HG02970 (cell line): ENCODE measurements around the gene BSN.

Experiments used
- ATAC-seq: cut with Tn5 transposase; IDR thresholded peaks from one replicate; pipeline ENCODE4 v1.9.1; 2021; ENCODE audit warnings: mild to moderate bottlenecking, moderate library complexity, moderate number of reproducible peaks; ENCODE audit not compliant: unreplicated experiment, low FRiP score

BSN gene

GRCh38 chr3:49711489-49711888, 157.2 kb downstream of the BSN start:
- no peak for ATAC-seq

DNA sequence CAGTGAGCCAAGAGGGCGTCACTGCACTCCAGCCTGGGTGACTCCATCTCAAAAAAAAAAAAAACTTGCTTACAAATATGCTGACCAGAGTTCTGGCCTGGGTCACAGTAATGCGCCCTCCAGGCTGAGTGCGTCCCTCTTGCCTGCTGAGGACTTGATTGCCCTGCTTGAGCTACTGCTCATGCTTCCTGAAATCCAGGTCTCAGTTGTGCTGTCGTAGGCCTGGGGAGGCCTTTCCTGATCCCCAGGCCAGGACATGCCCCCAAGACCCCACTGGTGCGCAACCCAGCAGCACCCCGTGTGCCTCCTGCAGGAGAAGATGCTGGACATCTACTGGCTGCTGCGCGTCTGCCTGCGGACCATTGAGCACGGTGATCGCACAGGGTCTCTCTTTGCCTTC, 157.9 kb downstream of the BSN start:
- no peak for ATAC-seq

- ATAC-seq = no peak
Observed at GRCh38 chr3:49712631-49713317, 158.5 kb downstream of the BSN start.

DNA sequence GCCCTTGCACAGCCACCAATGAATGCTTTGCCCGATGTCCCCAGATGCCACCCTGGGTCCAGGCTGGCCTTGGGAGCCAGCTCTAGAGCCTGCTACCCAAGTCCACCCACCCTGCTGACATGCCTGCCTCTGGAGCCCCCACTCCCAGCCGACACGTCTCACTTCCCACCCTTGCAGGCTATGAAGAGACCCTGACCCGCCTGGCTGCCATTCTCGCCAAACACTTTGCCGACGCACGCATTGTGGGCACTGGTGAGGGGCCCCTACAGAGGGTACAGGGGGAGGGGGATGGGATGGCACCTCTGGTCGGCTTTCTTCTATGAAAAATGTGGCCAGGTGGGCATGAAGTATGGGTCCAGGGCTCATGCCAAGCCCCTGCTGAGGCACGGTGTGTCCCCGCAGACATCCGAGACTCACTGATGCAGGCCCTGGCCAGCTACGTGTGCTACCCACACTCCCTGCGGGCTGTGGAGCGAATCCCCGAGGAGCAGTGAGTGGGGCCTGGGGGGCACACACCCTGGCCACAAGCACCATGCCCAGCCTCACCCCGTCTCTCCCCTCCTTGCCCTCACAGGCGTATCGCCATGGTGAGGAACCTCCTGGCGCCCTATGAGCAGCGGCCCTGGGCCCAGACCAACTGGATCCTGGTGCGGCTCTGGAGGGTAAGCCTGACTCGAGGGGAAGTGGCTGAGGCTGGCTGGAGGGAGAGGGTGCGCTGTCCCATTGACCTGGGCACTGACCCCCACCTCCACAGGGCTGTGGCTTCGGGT, 159.2 kb downstream of the BSN start:
- no peak for ATAC-seq

DNA sequence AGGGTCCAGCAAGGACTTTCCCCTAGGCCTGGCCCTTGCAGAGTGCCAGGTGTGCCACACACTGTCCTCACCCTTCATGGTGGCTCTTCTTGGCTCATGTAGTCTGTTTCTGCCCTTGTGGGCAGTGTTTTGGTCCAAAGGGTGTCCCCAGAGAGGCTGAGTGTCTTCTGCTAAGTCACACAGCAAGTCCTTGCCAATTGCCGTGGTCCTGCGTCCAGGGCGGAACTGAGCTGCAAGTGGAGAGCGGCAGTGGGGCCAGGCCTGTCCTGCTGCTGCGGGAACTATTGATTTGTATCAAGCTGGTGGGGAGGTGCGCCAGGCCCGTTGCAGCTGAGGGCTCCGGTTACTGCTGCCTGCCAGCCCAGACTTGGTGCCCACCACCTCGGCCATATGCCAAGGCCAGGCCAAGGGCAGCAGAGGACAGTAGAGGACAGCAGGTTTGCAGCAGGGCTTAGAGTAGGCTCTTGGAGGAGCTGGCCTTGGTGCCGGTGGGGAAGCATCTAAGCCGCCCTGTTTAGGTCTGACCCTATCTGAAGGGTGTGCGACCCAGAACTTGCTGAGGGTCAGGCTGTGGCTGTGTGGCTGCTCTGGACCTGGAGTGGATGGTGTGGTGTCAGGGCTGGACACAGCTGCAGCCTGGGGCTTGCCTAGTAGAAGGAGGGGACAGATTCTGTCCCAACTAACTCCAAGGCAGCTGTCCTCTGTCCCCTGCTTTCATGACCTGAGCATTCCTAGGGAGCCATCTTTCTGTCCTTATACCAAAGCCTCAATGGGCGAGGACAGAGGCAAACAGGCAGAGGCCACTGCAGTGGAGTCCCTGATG, 160.7 kb downstream of the BSN start:
- ATAC-seq = no peak

DNA sequence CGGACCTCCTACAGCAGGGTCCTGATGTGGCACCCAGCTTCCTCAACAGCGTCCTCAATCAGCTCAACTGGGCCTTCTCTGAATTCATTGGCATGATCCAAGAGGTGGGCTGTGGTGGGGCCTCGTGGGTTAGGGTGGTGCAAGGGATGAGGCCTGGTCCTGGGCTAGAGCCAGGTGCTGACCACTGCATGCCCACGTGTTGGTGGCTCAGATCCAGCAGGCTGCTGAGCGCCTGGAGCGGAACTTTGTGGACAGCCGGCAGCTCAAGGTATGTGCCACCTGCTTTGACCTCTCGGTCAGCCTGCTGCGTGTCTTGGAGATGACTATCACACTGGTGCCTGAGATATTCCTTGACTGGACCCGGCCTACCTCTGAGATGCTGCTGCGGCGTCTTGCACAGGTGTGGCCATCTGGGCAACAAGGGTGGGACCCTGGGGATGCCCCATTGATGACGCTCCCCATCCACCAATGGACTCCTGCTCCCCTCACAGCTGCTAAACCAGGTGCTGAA, 161.4 kb downstream of the BSN start:
- no peak for ATAC-seq

DNA sequence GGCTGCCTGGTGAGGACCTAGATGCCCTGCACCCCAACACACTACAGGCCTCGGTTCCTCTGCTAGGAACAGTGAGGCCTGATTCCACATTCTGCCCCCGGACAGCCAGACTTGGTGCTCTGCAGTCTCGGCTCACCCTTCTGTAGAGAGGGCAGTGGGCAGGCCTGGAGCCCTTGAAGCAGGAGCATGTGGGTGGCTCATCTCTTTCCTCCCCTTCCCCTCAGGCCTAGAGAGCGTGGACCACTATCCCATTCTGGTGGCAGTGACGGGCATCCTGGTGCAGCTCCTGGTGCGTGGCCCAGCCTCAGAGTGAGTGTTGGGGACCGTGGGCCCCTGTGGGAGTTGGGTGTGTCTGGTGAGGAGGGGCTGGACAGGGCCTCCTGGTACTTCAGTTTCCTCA, 161.9 kb downstream of the BSN start:
- no peak for ATAC-seq

DNA sequence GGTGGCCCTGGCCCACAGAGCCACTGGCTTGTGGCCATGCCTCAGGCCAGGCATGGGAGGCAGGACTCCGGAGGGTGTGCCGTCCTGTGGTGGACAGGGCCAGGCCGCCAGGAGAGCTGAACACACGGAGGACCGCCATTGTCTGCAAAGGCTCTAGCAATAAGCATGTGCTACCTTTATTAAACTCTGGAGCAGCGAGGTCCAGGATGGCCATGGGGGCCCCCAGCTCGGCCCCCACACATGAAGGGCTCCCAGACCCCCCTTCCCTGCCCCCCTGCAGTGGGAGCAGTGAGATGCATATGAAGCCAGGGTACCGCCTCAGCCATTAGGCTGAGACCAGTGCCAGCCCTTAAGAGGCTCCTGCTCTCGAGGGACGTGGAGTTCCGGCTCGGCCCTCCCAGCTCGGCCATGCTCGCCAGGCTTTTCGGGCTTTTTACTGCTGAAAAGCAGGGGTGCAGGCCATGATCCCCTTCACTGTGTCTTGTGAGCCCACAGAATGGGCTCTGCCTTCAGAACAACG, 162.5 kb downstream of the BSN start:
- no peak for ATAC-seq

DNA sequence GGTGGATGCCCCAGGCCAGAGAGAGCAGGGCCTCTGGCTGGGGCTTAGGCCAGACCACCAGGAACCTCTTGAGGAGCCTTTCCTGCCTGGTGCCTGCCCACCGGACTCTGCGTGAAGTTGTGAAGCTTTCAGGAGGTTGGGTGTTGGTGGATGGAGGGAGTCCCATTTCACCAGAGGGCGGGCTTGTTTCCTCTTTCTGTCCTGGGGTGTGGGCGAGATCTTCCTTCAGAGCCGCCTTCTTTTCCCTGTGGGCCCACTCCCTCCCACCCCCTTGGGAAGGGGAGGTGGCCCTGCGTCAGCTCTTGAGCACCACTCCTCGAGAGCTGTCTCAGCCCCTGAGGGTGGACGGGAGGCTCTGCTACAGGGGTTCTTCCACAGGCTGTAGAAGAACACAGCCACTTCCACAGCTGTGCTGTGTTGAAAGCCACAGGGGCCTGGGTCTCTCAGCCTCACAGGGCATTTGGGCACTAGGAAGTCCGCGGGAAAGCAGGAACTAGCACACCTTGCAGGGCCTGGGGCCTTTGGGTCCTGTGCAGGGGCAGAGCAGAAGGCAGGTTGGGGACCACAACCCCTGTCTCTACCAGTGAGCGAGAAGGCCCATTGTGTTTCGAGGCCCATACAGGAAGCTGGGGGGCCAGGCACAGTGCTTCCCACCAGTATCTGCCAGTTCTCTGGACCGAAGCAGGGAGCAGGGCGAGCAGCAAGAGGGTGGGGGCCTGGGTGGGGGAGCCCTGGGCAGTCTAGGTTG, 163.1 kb downstream of the BSN start:
- no peak for ATAC-seq

DNA sequence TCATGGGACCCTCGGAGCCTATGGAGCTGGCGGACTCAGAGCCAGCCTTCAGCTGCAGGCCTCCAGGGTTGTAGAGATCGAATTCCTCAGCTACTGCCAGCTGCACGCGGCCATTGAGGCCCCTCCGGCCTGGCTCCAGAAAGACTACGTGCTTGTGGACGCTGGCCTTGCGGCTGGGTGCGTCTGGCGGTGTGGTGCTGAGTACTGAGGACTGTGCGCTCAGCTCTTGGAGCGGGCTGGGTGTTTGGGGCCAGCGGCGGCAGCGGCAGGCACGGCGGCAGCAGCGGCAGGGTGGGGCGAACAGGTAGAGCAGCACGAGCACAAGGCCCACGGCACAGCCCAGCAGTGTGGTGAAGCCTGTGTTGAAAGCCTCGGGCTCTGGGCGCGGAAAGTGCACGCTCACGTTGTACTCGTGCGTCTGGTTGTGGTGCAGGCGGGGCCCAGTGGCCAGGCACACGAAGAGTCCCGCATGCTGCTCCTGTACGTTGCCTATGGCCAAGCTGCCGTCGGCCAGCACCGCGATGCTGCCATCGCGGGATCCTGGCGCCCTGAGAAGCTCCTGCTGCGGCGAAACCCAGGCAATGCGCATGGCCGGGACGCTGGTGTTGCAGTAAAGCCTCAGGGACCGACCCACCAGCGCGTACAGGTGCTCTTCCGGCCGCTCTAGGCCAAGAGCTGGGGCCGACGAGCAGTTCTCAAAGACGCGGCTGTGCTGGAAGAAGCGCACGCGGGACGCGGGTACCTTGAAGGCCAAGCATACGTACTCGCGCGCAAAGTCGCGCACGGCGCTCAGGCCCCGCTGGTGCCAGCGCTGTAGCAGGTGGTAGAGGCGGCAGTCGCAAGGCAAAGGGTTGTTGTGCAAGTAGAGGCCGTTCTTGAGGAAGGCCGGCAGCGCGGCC, 163.9 kb downstream of the BSN start:
- no peak for ATAC-seq

GRCh38 chr3:49718858-49719213, 164.6 kb downstream of the BSN start:
- ATAC-seq = no peak

DNA sequence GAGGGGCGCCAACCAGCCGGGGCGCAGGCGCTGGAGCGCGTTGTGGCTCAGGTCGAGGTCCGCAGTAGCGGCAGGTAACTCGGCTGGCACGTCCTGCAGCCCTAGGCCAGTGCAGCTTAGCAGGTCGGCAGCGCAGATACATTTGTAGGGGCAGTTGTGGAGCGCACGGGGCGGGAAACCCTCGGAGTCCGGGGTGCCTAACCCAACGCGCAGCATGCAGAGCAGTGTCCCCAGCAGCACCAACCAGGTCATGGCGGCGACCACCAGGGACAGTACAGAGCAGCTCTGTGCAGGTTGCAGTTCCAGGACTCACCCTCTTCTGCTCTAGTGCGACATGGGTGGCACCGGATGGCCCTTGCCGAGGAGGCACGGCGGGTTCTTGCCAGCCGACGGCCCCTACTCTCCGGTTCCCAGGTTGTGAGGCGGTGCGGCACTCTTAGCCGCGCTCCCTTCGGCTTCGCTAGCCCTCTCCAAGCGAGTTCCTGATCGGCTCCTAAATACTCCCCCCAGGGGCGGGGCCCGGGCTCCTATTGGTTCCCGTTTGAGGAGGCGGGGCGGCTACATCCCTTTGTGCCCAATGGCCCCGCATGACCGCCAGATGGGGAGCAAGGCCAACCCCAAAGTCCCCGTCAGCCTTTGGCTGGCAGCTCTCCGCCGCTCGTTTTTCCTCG, 165.1 kb downstream of the BSN start, which contains the start of gene AMIGO3:
Gene AMIGO3 (minus strand): TSS at position 471 of the 671 bp plus-strand sequence. CDS start 219 bp downstream, at position 252.
- ATAC-seq = peak; percentile 39
